Suprapubic skin (tissue), 4 donors: ENCODE results near the gene SPTBN5. TPM values are rescaled to one million over a fixed set of nuclear protein-coding genes. Genes with fewer than 3 reads are reported as not detected.

ENCODE experiments used
- DNase-seq, 2 donors: peaks; one replicate each; pipeline ENCODE4 v3.0.0-alpha.2; 2019; ENCODE audit warnings: low spot score in 2 of 2
- H3K27ac ChIP-seq: fragments of 200-600 bp; sonication (generic); one replicate; pipeline ENCODE4 v1.5.1; 2019
- H3K27me3 ChIP-seq: fragments of 200-600 bp; sonication (generic); one replicate; pipeline ENCODE4 v1.5.1; 2019
- H3K36me3 ChIP-seq: fragments of 200-600 bp; sonication (generic); one replicate; pipeline ENCODE4 v1.5.1; 2019
- H3K4me1 ChIP-seq: fragments of 200-600 bp; sonication (generic); one replicate; pipeline ENCODE4 v1.5.1; 2019
- H3K4me3 ChIP-seq: fragments of 200-600 bp; sonication (generic); one replicate; pipeline ENCODE4 v1.5.1; 2019; ENCODE audit warnings: mild to moderate bottlenecking
- H3K9me3 ChIP-seq: fragments of 200-600 bp; sonication (generic); one replicate; pipeline ENCODE4 v1.5.1; 2019
- CTCF ChIP-seq, 2 donors: fragments of 200-600 bp in 1 of 2; fragments of 450-650 bp in 1 of 2; sonication (generic) in 1 of 2; IDR thresholded peaks; one replicate each; pipeline ENCODE4 v1.5.1; 2016 to 2019; ENCODE audit warnings: antibody characterized with exemption in 2 of 2, mild to moderate bottlenecking in 1 of 2, moderate library complexity in 1 of 2
- EP300 ChIP-seq: sonication (generic); formaldehyde crosslinking; IDR thresholded peaks from one replicate; pipeline ENCODE4 v1.6.1; 2017; ENCODE audit warnings: antibody characterized with exemption
- POLR2A ChIP-seq, 2 donors: fragments of 450-650 bp; IDR thresholded peaks; one replicate each; pipeline ENCODE4 v1.6.1; 2017; ENCODE audit warnings: antibody characterized with exemption in 2 of 2, mild to moderate bottlenecking in 2 of 2, moderate library complexity in 2 of 2
- POLR2AphosphoS5 ChIP-seq, 3 donors: sonication (generic); formaldehyde crosslinking; IDR thresholded peaks; one replicate each; pipeline ENCODE4 v1.6.1; 2017; ENCODE audit warnings: antibody characterized with exemption in 3 of 3
- WGBS: methylation state at CpG from one replicate; pipeline ENCODE4 v1.1.5; 2018; 5-methylcytosine and 5-hydroxymethylcytosine counted together
- total RNA-seq, 4 donors: library from RNA; depleted of rRNA; stranded (reverse); fragments of >200 nt; gene quantifications; one replicate each; pipeline ENCODE4 v1.1.0, GENCODE V29; 2016

The SPTBN5 gene
- total RNA-seq, 4 donors from 2014 or later: 1.3 to 3.4 (median 2.8) TPM

GRCh38 chr15:41907141-41907540 lies 13.3 kb upstream of the SPTBN5 start:
- Histone ChIP-seq H3K27ac (no peak overlapping the region), H3K4me1 (peaks cover 22% of the 10 kb centered on the region), H3K27me3 (no peaks in the 10 kb centered on the region), H3K9me3 (no peaks in the 10 kb centered on the region), H3K4me3 (no peak overlapping the region), H3K36me3 (peaks cover 56% of the 10 kb centered on the region)
- DNase-seq: no peak
- 82% methylated on average over 3 of the region's 3 CpGs for WGBS
- TF ChIP-seq CTCF (IDR thresholded peaks at IDR 0.05) (no peak), EP300 (no peak), POLR2A (IDR thresholded peaks at IDR 0.05) (no peak), POLR2AphosphoS5 (IDR thresholded peaks at IDR 0.05) (no peak)

- Histone ChIP-seq H3K4me3 (no peak overlapping the region), H3K36me3 (peaks cover 56% of the 10 kb centered on the region), H3K27me3 (no peaks in the 10 kb centered on the region), H3K27ac (no peak overlapping the region), H3K4me1 (peaks cover 16% of the 10 kb centered on the region), H3K9me3 (no peaks in the 10 kb centered on the region)
- no peak for DNase-seq
- TF ChIP-seq POLR2AphosphoS5 (IDR thresholded peaks at IDR 0.05) (no peak), CTCF (IDR thresholded peaks at IDR 0.05) (no peak), POLR2A (IDR thresholded peaks at IDR 0.05) (no peak), EP300 (no peak)
- WGBS: 100% methylated on average over 4 of the region's 5 CpGs
Observed at GRCh38 chr15:41906608-41907007, 12.8 kb upstream of the SPTBN5 start.

GRCh38 chr15:41905036-41905793 lies 11.4 kb upstream of the SPTBN5 start:
- H3K4me1 ChIP-seq: peaks cover 12% of the 10 kb centered on the region
- TF ChIP-seq CTCF (IDR thresholded peaks at IDR 0.05): no peak
- TF ChIP-seq POLR2A (IDR thresholded peaks at IDR 0.05): no peak
- no peak for TF ChIP-seq EP300
- no peak for TF ChIP-seq POLR2AphosphoS5 (IDR thresholded peaks at IDR 0.05)
- WGBS: 85% methylated on average over 14 of the region's 14 CpGs
- no peaks in the 10 kb centered on the region for H3K27me3 ChIP-seq
- H3K4me3 ChIP-seq: no peak overlapping the region
- DNase-seq: no peak
- peaks cover 67% of the 10 kb centered on the region for H3K36me3 ChIP-seq
- no peaks in the 10 kb centered on the region for H3K9me3 ChIP-seq
- H3K27ac ChIP-seq: no peak overlapping the region

GRCh38 chr15:41904541-41905005 lies 10.7 kb upstream of the SPTBN5 start:
- Histone ChIP-seq H3K36me3 (peaks cover 67% of the 10 kb centered on the region), H3K27ac (no peak overlapping the region), H3K4me1 (peaks cover 12% of the 10 kb centered on the region), H3K9me3 (no peaks in the 10 kb centered on the region), H3K27me3 (no peaks in the 10 kb centered on the region), H3K4me3 (no peak overlapping the region)
- WGBS: 0% methylated on average over 1 of the region's 6 CpGs
- DNase-seq: no peak
- no peak for TF ChIP-seq EP300
- no peak for TF ChIP-seq POLR2A (IDR thresholded peaks at IDR 0.05)
- TF ChIP-seq CTCF (IDR thresholded peaks at IDR 0.05): peak; percentile 64 to 74
- no peak for TF ChIP-seq POLR2AphosphoS5 (IDR thresholded peaks at IDR 0.05)

- TF ChIP-seq POLR2A (IDR thresholded peaks at IDR 0.05) (no peak), POLR2AphosphoS5 (IDR thresholded peaks at IDR 0.05) (no peak), CTCF (IDR thresholded peaks at IDR 0.05) (no peak), EP300 (no peak)
- H3K4me1 ChIP-seq: peaks cover 12% of the 10 kb centered on the region
- no peak overlapping the region for H3K27ac ChIP-seq
- H3K4me3 ChIP-seq: no peak overlapping the region
- H3K9me3 ChIP-seq: no peaks in the 10 kb centered on the region
- 90% methylated on average over 8 of the region's 13 CpGs for WGBS
- H3K36me3 ChIP-seq: peaks cover 64% of the 10 kb centered on the region
- no peak for DNase-seq
- H3K27me3 ChIP-seq: no peaks in the 10 kb centered on the region
Observed at GRCh38 chr15:41903782-41904181, 9.9 kb upstream of the SPTBN5 start.
